GM23248 (cell line): ENCODE measurements around the gene FKBP1C. TPM values are rescaled to one million over a fixed set of nuclear protein-coding genes. Genes with fewer than 3 reads are reported as not detected.
"Not testable (repeated sequence)": the region's sequence is repeated elsewhere in the genome, so short reads cannot be mapped to it uniquely, and the experiment has no call there.

ENCODE experiments used
- DNase-seq: peaks from one replicate; pipeline ENCODE4 v3.0.0-alpha.2; 2015
- H2AFZ ChIP-seq: fragments of 200-600 bp; sonication (generic); 2 replicates; pipeline ENCODE4 v1.6.1; 2016; ENCODE audit warnings: antibody characterized with exemption
- H3F3A ChIP-seq: fragments of 200-600 bp; sonication (generic); 2 replicates; pipeline ENCODE4 v1.6.1; 2016; ENCODE audit warnings: mild to moderate bottlenecking, antibody characterized with exemption, mixed run types; ENCODE audit not compliant: insufficient read depth
- H3K27ac ChIP-seq: fragments of 200-600 bp; sonication (generic); 2 replicates; pipeline ENCODE4 v1.5.1; 2016; ENCODE audit warnings: mild to moderate bottlenecking
- H3K27me3 ChIP-seq: fragments of 200-600 bp; sonication (generic); replicated peaks from 2 replicates; pipeline ENCODE4 v1.6.1; 2016; ENCODE audit warnings: mild to moderate bottlenecking; ENCODE audit not compliant: insufficient read depth
- H3K36me3 ChIP-seq: fragments of 200-600 bp; sonication (generic); 2 replicates; pipeline ENCODE4 v1.6.1; 2016; ENCODE audit warnings: low read depth, mild to moderate bottlenecking
- H3K4me1 ChIP-seq: fragments of 200-600 bp; sonication (generic); 2 replicates; pipeline ENCODE4 v1.6.1; 2016; ENCODE audit warnings: mild to moderate bottlenecking; ENCODE audit not compliant: insufficient read depth
- H3K4me2 ChIP-seq: fragments of 200-600 bp; sonication (generic); one replicate; pipeline ENCODE4 v1.6.1; 2016; ENCODE audit warnings: mild to moderate bottlenecking; ENCODE audit not compliant: unreplicated experiment
- H3K4me3 ChIP-seq: fragments of 200-600 bp; sonication (generic); 2 replicates; pipeline ENCODE4 v1.5.1; 2016; ENCODE audit warnings: mild to moderate bottlenecking
- H3K79me2 ChIP-seq: fragments of 200-600 bp; sonication (generic); 2 replicates; pipeline ENCODE4 v1.6.1; 2016; ENCODE audit warnings: mild to moderate bottlenecking; ENCODE audit not compliant: insufficient read depth
- H3K9ac ChIP-seq: fragments of 200-600 bp; sonication (generic); 2 replicates; pipeline ENCODE4 v1.6.1; 2016; ENCODE audit warnings: mild to moderate bottlenecking
- H3K9me2 ChIP-seq: fragments of 200-600 bp; sonication (generic); 2 replicates; pipeline ENCODE4 v1.6.1; 2016; ENCODE audit warnings: mixed run types, mild to moderate bottlenecking, moderate library complexity; ENCODE audit not compliant: insufficient read depth
- H3K9me3 ChIP-seq: fragments of 200-600 bp; sonication (generic); one replicate; pipeline ENCODE4 v1.6.1; 2017; ENCODE audit warnings: low read depth
- H4K20me1 ChIP-seq: fragments of 200-600 bp; sonication (generic); 2 replicates; pipeline ENCODE4 v1.6.0; 2016; ENCODE audit not compliant: insufficient read depth
- EZH2 ChIP-seq: fragments of 200-600 bp; sonication (generic); IDR thresholded peaks from 2 replicates; pipeline ENCODE4 v1.6.1; 2018; ENCODE audit warnings: antibody characterized with exemption, mild to moderate bottlenecking; ENCODE audit not compliant: insufficient read depth, poor library complexity, severe bottlenecking
- EZH2phosphoT487 ChIP-seq: fragments of 200-600 bp; sonication (generic); IDR thresholded peaks from 2 replicates; pipeline ENCODE4 v1.6.1; 2018; ENCODE audit warnings: antibody characterized with exemption, moderate library complexity, mild to moderate bottlenecking, low read depth; ENCODE audit not compliant: insufficient read depth
- WGBS, 2 experiments: methylation state at CpG; one replicate each; pipeline ENCODE4 v1.1.6; 2015 to 2017; ENCODE audit warnings: low lambda C conversion rate in 2 of 2, low coverage in 1 of 2; ENCODE audit errors: missing lambda C conversion rate in 2 of 2; 5-methylcytosine and 5-hydroxymethylcytosine counted together
- in situ Hi-C: fragments of 300-500 bp; cut with MboI; formaldehyde crosslinking; loops from 2 replicates; pipeline ENCODE4 v1.15.0; 2020
- polyA plus RNA-seq: library from polyadenylated mRNA; unstranded; fragments of >200 nt; fragmentation: Nextera tagmentation; extraction: Ambion mirVana; gene quantifications from 2 replicates; pipeline ENCODE4 v1.2.1, GENCODE V29; 2016
- total RNA-seq: library from RNA; depleted of rRNA; stranded (reverse); fragments of >200 nt; shearing (Covaris generic); gene quantifications from 2 replicates; pipeline ENCODE4 v1.2.3, GENCODE V29; 2014

FKBP1C gene
- total and polyA plus RNA-seq, 2 experiments from 2014 or later: 0.11 to 1.6 TPM

GRCh38 chr6:63214816-63215215 lies 3.5 kb downstream of the FKBP1C start:
- Histone ChIP-seq H3K4me2 (no peak overlapping the region), H3K36me3 (no peaks in the 10 kb centered on the region), H3K4me1 (no peaks in the 10 kb centered on the region), H3K27me3 (no peaks in the 10 kb centered on the region), H3K9me2 (no peaks in the 10 kb centered on the region), H2AFZ (no peak overlapping the region), H3K79me2 (no peaks in the 10 kb centered on the region), H3K9ac (no peak overlapping the region), H3K4me3 (no peak overlapping the region), H3K9me3 (no peaks in the 10 kb centered on the region), H4K20me1 (no peaks in the 10 kb centered on the region), H3F3A (no peaks in the 10 kb centered on the region), H3K27ac (no peak overlapping the region)
- DNase-seq: no peak
- 2 to 4% methylated on average over 3 of the region's 3 CpGs for WGBS, 2 experiments
- in situ Hi-C loops: no loop called here
- no peak for TF ChIP-seq EZH2phosphoT487
- no peak for TF ChIP-seq EZH2

- in situ Hi-C loops: no loop called here
Measured at GRCh38 chr6:63224179-63224578, 12.9 kb downstream of the FKBP1C start.

GRCh38 chr6:63225987-63226386 lies 14.7 kb downstream of the FKBP1C start:
- DNase-seq, H3K9ac ChIP-seq, H4K20me1 ChIP-seq, H3K4me1 ChIP-seq, H3K4me3 ChIP-seq, H3K4me2 ChIP-seq, H2AFZ ChIP-seq, H3K36me3 ChIP-seq, H3F3A ChIP-seq, H3K27me3 ChIP-seq, in situ Hi-C loops, H3K9me2 ChIP-seq, H3K9me3 ChIP-seq, H3K79me2 ChIP-seq, H3K27ac ChIP-seq: not testable (repeated sequence)
- 19 to 29% methylated on average over 4 of the region's 4 CpGs for WGBS, 2 experiments

More at GRCh38 chr6:63224179-63224578, 12.9 kb downstream of the FKBP1C start:
- Histone ChIP-seq H3K36me3 (no peaks in the 10 kb centered on the region), H3K4me2 (no peak overlapping the region), H3K9me2 (no peaks in the 10 kb centered on the region), H3K9ac (no peak overlapping the region), H4K20me1 (no peaks in the 10 kb centered on the region), H2AFZ (no peak overlapping the region), H3K4me3 (no peak overlapping the region), H3K79me2 (no peaks in the 10 kb centered on the region), H3K27ac (no peak overlapping the region), H3F3A (no peaks in the 10 kb centered on the region), H3K4me1 (no peaks in the 10 kb centered on the region), H3K9me3 (no peaks in the 10 kb centered on the region), H3K27me3 (no peaks in the 10 kb centered on the region)
- no peak for TF ChIP-seq EZH2phosphoT487
- TF ChIP-seq EZH2: no peak
- no peak for DNase-seq
- 0 to 4% methylated on average over 2 of the region's 2 CpGs for WGBS, 2 experiments

GRCh38 chr6:63227928-63228894 lies 16.9 kb downstream of the FKBP1C start:
- H3K4me3 ChIP-seq, H3K4me1 ChIP-seq, H3K9me2 ChIP-seq, H4K20me1 ChIP-seq, H3K9me3 ChIP-seq, DNase-seq, H3F3A ChIP-seq, H3K27ac ChIP-seq, H3K9ac ChIP-seq, in situ Hi-C loops, H3K4me2 ChIP-seq, H3K27me3 ChIP-seq, H3K36me3 ChIP-seq, H2AFZ ChIP-seq, H3K79me2 ChIP-seq: not testable (repeated sequence)
- WGBS, 2 experiments: 47 to 50% methylated on average over 22 to 24 of the region's 32 CpGs

- H3K4me1 ChIP-seq, H2AFZ ChIP-seq, H3K9me3 ChIP-seq, H4K20me1 ChIP-seq, DNase-seq, H3K4me3 ChIP-seq, H3K36me3 ChIP-seq, H3K9me2 ChIP-seq, in situ Hi-C loops, H3K4me2 ChIP-seq, H3F3A ChIP-seq, H3K27ac ChIP-seq, H3K79me2 ChIP-seq, H3K27me3 ChIP-seq, H3K9ac ChIP-seq: not testable (repeated sequence)
- WGBS, 2 experiments: 62 to 66% methylated on average over 12 of the region's 13 CpGs
Measured at GRCh38 chr6:63230027-63230426, 18.8 kb downstream of the FKBP1C start.

GRCh38 chr6:63230511-63230910 lies 19.2 kb downstream of the FKBP1C start:
- H3K36me3 ChIP-seq, H3K27ac ChIP-seq, H3K79me2 ChIP-seq, H3F3A ChIP-seq, H3K9me2 ChIP-seq, H3K9me3 ChIP-seq, H3K9ac ChIP-seq, H3K4me2 ChIP-seq, H3K4me1 ChIP-seq, H2AFZ ChIP-seq, in situ Hi-C loops, H3K27me3 ChIP-seq, H3K4me3 ChIP-seq, H4K20me1 ChIP-seq, DNase-seq: not testable (repeated sequence)
- WGBS, 2 experiments: 50 to 52% methylated on average over 11 of the region's 12 CpGs
